PC-3 (cell line): ENCODE results near the gene SLC17A7. TPM values are rescaled to one million over a fixed set of nuclear protein-coding genes. Genes with fewer than 3 reads are reported as not detected.

Source experiments
- ATAC-seq: fragments of 200-7000 bp; cut with Tn5 transposase; 2 replicates; pipeline ENCODE4 v1.9.1; 2020; ENCODE audit warnings: mild to moderate bottlenecking, moderate library complexity
- BruUV-seq: library from RNA; stranded (reverse); fragments of 400-500 nt; replicated peaks from 2 replicates; lab custom pipeline; 2021; lab: Mats Ljungman, UMichigan
- CTCF ChIA-PET: fragments of 300-600 bp; sonication (Branson Sonifier 250); formaldehyde crosslinking; loops from one replicate; lab custom pipeline; 2022; ENCODE audit warnings: antibody characterized with exemption; lab: Charles Lee
- POLR2A ChIA-PET: fragments of 300-600 bp; sonication (Branson Sonifier 250); formaldehyde crosslinking; loops from one replicate; lab custom pipeline; 2022; ENCODE audit warnings: antibody characterized with exemption; ENCODE audit not compliant: unreplicated experiment; lab: Charles Lee
- DNase-seq: peaks from one replicate; pipeline ENCODE4 v3.0.0-alpha.2; 2015
- H2AFZ ChIP-seq: fragments of 300-600 bp; sonication (generic); 2 replicates; pipeline ENCODE4 v1.6.0; 2016; ENCODE audit warnings: antibody characterized with exemption, low read length
- H3F3A ChIP-seq: fragments of 300-600 bp; sonication (generic); one replicate; pipeline ENCODE4 v1.6.0; 2017; ENCODE audit warnings: antibody characterized with exemption, low read length, control low read depth, mild to moderate bottlenecking; ENCODE audit not compliant: unreplicated experiment
- H3K27ac ChIP-seq: fragments of 300-600 bp; sonication (generic); 2 replicates; pipeline ENCODE4 v1.5.1; 2016; ENCODE audit warnings: mild to moderate bottlenecking, low read length
- H3K27me3 ChIP-seq: fragments of 300-600 bp; sonication (generic); 2 replicates; pipeline ENCODE4 v1.6.1; 2016; ENCODE audit warnings: low read length, mixed read lengths
- H3K36me3 ChIP-seq: fragments of 300-600 bp; sonication (generic); 2 replicates; pipeline ENCODE4 v1.6.1; 2016; ENCODE audit warnings: low read depth, mixed run types, low read length, mixed read lengths
- H3K4me1 ChIP-seq: fragments of 300-600 bp; sonication (generic); 2 replicates; pipeline ENCODE4 v1.5.1; 2016; ENCODE audit warnings: low read length; ENCODE audit not compliant: insufficient read depth
- H3K4me2 ChIP-seq: fragments of 300-600 bp; sonication (generic); 2 replicates; pipeline ENCODE4 v1.6.0; 2016; ENCODE audit warnings: low read length
- H3K4me3 ChIP-seq: fragments of 300-600 bp; sonication (generic); 2 replicates; pipeline ENCODE4 v1.5.1; 2016; ENCODE audit warnings: mild to moderate bottlenecking, low read length, mixed read lengths
- H3K79me2 ChIP-seq: fragments of 300-600 bp; sonication (generic); 2 replicates; pipeline ENCODE4 v1.6.1; 2017; ENCODE audit warnings: low read length, mixed read lengths
- H3K9ac ChIP-seq: fragments of 300-600 bp; sonication (generic); 2 replicates; pipeline ENCODE4 v1.6.0; 2016; ENCODE audit warnings: mild to moderate bottlenecking, low read length
- H3K9me2 ChIP-seq: fragments of 300-600 bp; sonication (generic); replicated peaks from 2 replicates; pipeline ENCODE4 v1.6.1; 2016; ENCODE audit warnings: mixed run types, low read length, mixed read lengths
- H3K9me3 ChIP-seq: fragments of 300-600 bp; sonication (generic); 2 replicates; pipeline ENCODE4 v1.6.1; 2016; ENCODE audit warnings: low read length, mixed read lengths
- H4K20me1 ChIP-seq: fragments of 300-600 bp; sonication (generic); 2 replicates; pipeline ENCODE4 v1.6.1; 2016; ENCODE audit warnings: low read length, mixed read lengths
- CTCF ChIP-seq: fragments of 300-600 bp; sonication (generic); conservative IDR thresholded peaks from 2 replicates; pipeline ENCODE4 v1.5.1; 2017; ENCODE audit warnings: antibody characterized with exemption, low read depth, mild to moderate bottlenecking, low read length
- EZH2 ChIP-seq: fragments of 300-600 bp; sonication (generic); IDR thresholded peaks from one replicate; pipeline ENCODE4 v1.6.1; 2017; ENCODE audit warnings: antibody characterized with exemption, mild to moderate bottlenecking, low read length; ENCODE audit not compliant: unreplicated experiment
- EZH2phosphoT487 ChIP-seq: fragments of 300-600 bp; sonication (generic); IDR thresholded peaks from 2 replicates; pipeline ENCODE4 v1.6.1; 2018; ENCODE audit warnings: mild to moderate bottlenecking, antibody characterized with exemption, low read length, borderline replicate concordance
- intact Hi-C: fragments of 100-400 bp; cut with micrococcal nuclease; formaldehyde crosslinking; loops from 2 replicates; pipeline ENCODE4 v1.9.0; 2023
- total RNA-seq: library from RNA; depleted of rRNA; stranded (reverse); fragments of >200 nt; gene quantifications from 2 replicates; pipeline ENCODE4 v1.2.3, GENCODE V29; 2014

The SLC17A7 gene
- total RNA-seq, 1 experiment from 2014 or later = 0.11 TPM

- H4K20me1 ChIP-seq = peaks cover 38% of the 10 kb centered on the region
- peaks cover 38% of the 10 kb centered on the region for H3K79me2 ChIP-seq
- H3K36me3 ChIP-seq = peaks cover 41% of the 10 kb centered on the region
- ChIA-PET CTCF (no interaction called here), POLR2A (interaction anchor here (0.5 kb wide), 1 partner anchor 16 kb away, joined by 3 read pairs; no protein-coding TSS in a partner anchor)
- no peak overlapping the region for H3K27ac ChIP-seq
- peak overlapping the region; percentile 59 for H3K9ac ChIP-seq
- H3F3A ChIP-seq = peaks cover 29% of the 10 kb centered on the region
- TF ChIP-seq CTCF (no peak), EZH2 (no peak), EZH2phosphoT487 (no peak)
- H3K4me1 ChIP-seq = peaks cover 12% of the 10 kb centered on the region; the same call in 1 of the 2 replicates
- H2AFZ ChIP-seq = peak overlapping the region; percentile 90
- H3K27me3 ChIP-seq = no peaks in the 10 kb centered on the region
- no peaks in the 10 kb centered on the region for H3K9me3 ChIP-seq
- H3K4me2 ChIP-seq = peak overlapping the region; percentile 69
- intact Hi-C loops = loop anchor here (1.0 kb wide), 1 partner anchor 35 kb away; the partner anchor contains the start of gene PIH1D1
- BruUV-seq = no TSS peak
- no peaks in the 10 kb centered on the region for H3K9me2 ChIP-seq
- DNase-seq (no peak), ATAC-seq (no peak; the same call in 1 of the 2 replicates)
- H3K4me3 ChIP-seq = 0 out of 2 replicates have a peak overlapping the region, but pooled peaks have one; percentile 13
Observed at GRCh38 chr19:49486710-49487276, 45.5 kb upstream of the SLC17A7 start.

GRCh38 chr19:49486232-49486631 is 44.9 kb upstream of the SLC17A7 start:
- H3K9me2 ChIP-seq = no peaks in the 10 kb centered on the region
- CTCF ChIA-PET = no interaction called here
- POLR2A ChIA-PET = interaction anchor here (0.5 kb wide), 1 partner anchor 17 kb away, joined by 3 read pairs; no protein-coding TSS in a partner anchor
- H3K36me3 ChIP-seq = peaks cover 37% of the 10 kb centered on the region
- no peak overlapping the region for H3K4me3 ChIP-seq
- TF ChIP-seq EZH2phosphoT487 = no peak
- TF ChIP-seq CTCF = no peak
- no peak for TF ChIP-seq EZH2
- peak overlapping the region; percentile 90; the same call in 1 of the 2 replicates for H2AFZ ChIP-seq
- ATAC-seq = no peak
- peaks cover 26% of the 10 kb centered on the region for H3F3A ChIP-seq
- BruUV-seq = TSS peak; percentile 81
- DNase-seq = no peak
- no peak overlapping the region for H3K27ac ChIP-seq
- peaks cover 38% of the 10 kb centered on the region for H3K79me2 ChIP-seq
- intact Hi-C loops = no loop called here
- no peak overlapping the region for H3K9ac ChIP-seq
- H4K20me1 ChIP-seq = peaks cover 36% of the 10 kb centered on the region
- H3K9me3 ChIP-seq = no peaks in the 10 kb centered on the region
- H3K27me3 ChIP-seq = no peaks in the 10 kb centered on the region
- H3K4me1 ChIP-seq = peaks cover 12% of the 10 kb centered on the region; the same call in 1 of the 2 replicates
- H3K4me2 ChIP-seq = no peak overlapping the region
